ENCODE measurements around the gene RSAD2. TPM values are rescaled to one million over a fixed set of nuclear protein-coding genes. Genes with fewer than 3 reads are reported as not detected.

The RSAD2 gene
- total and polyA plus RNA-seq, 2 donors (not counting 1 experiment from before 2014, with no cell fraction given): 0.81 to 1.5 TPM

GRCh38 chr2:6880200-6880733, 2.7 kb downstream of the RSAD2 start:
- Histone ChIP-seq H3K4me3 (ENCODE audit: control extremely low read depth in 1 of 5, extremely low read depth in 1 of 5, insufficient read depth in 1 of 5, low read depth in 2 of 5, low read length in 4 of 5) (no peak overlapping the region), H3K79me2 (ENCODE audit: control insufficient read depth, insufficient read depth, low read length) (peaks cover 4% of the 10 kb centered on the region), H3K27me3 (replicated peaks in 1 of 4; ENCODE audit: control extremely low read depth in 1 of 4, control insufficient read depth in 3 of 4, insufficient read depth in 4 of 4, low read length in 3 of 4) (peaks cover 0 to 8% (median 3%) of the 10 kb centered on the region in 4 experiments), H3K9ac (ENCODE audit: low read length) (no peak overlapping the region), H3K36me3 (replicated peaks in 1 of 2; ENCODE audit: control extremely low read depth in 1 of 2, control insufficient read depth in 1 of 2, extremely low read depth in 1 of 2, insufficient read depth in 2 of 2, low read length in 1 of 2) (no peaks in the 10 kb centered on the region), H3K4me1 (ENCODE audit: control insufficient read depth in 2 of 2, insufficient read depth in 2 of 2, low read length in 2 of 2) (peaks cover 14 to 15% of the 10 kb centered on the region in 2 donors), H3K4me2 (replicated peaks; ENCODE audit: low read depth, low read length, poor library complexity, severe bottlenecking) (no peak overlapping the region), H4K20me1 (ENCODE audit: control insufficient read depth, insufficient read depth, low read length, poor library complexity, severe bottlenecking) (no peaks in the 10 kb centered on the region), H3K9me3 (ENCODE audit: control extremely low read depth in 1 of 3, control insufficient read depth in 2 of 3, insufficient read depth in 1 of 3, low read length in 2 of 3) (no peaks in the 10 kb centered on the region), H3K27ac (ENCODE audit: low read length in 2 of 2) (no peak overlapping the region), H2AFZ (ENCODE audit: insufficient read depth, low read depth, low read length, poor library complexity, severe bottlenecking) (no peak overlapping the region)
- TF ChIP-seq EZH2 (IDR thresholded peaks at IDR 0.05; ENCODE audit: borderline replicate concordance, insufficient read depth, low read depth, low read length, poor library complexity, severe bottlenecking): no peak
- TF ChIP-seq CTCF (IDR thresholded peaks at IDR 0.05): no peak
- H3K4me3 Mint-ChIP-seq: no peak overlapping the region
- peaks cover 15% of the 10 kb centered on the region for H3K27me3 Mint-ChIP-seq
- no peak overlapping the region for H3K27ac Mint-ChIP-seq
- ATAC-seq (ENCODE audit: low read depth) (no peak), DNase-seq (no peak)
- WGBS (ENCODE audit: insufficient coverage): 0% methylated on average over 1 of the region's 2 CpGs
- H3K4me1 Mint-ChIP-seq: peaks cover 23% of the 10 kb centered on the region
- H3K9me3 Mint-ChIP-seq (ENCODE audit: insufficient read depth): no peaks in the 10 kb centered on the region
- POLR2A ChIA-PET: no interaction called here
- CTCF ChIA-PET: no interaction called here
- intact Hi-C loops (cut with micrococcal nuclease): no loop called here

GRCh38 chr2:6881046-6881445, 3.5 kb downstream of the RSAD2 start:
- Histone ChIP-seq H3K36me3 (replicated peaks in 1 of 2; ENCODE audit: control extremely low read depth in 1 of 2, control insufficient read depth in 1 of 2, extremely low read depth in 1 of 2, insufficient read depth in 2 of 2, low read length in 1 of 2) (no peaks in the 10 kb centered on the region), H4K20me1 (ENCODE audit: control insufficient read depth, insufficient read depth, low read length, poor library complexity, severe bottlenecking) (no peaks in the 10 kb centered on the region), H3K4me3 (ENCODE audit: control extremely low read depth in 1 of 5, extremely low read depth in 1 of 5, insufficient read depth in 1 of 5, low read depth in 2 of 5, low read length in 4 of 5) (no peak overlapping the region), H3K27me3 (replicated peaks in 1 of 4; ENCODE audit: control extremely low read depth in 1 of 4, control insufficient read depth in 3 of 4, insufficient read depth in 4 of 4, low read length in 3 of 4) (peaks cover 0 to 8% (median 3%) of the 10 kb centered on the region in 4 experiments), H2AFZ (ENCODE audit: insufficient read depth, low read depth, low read length, poor library complexity, severe bottlenecking) (no peak overlapping the region), H3K27ac (ENCODE audit: low read length in 2 of 2) (no peak overlapping the region), H3K4me1 (ENCODE audit: control insufficient read depth in 2 of 2, insufficient read depth in 2 of 2, low read length in 2 of 2) (peaks cover 14 to 15% of the 10 kb centered on the region in 2 donors), H3K4me2 (replicated peaks; ENCODE audit: low read depth, low read length, poor library complexity, severe bottlenecking) (no peak overlapping the region), H3K9me3 (ENCODE audit: control extremely low read depth in 1 of 3, control insufficient read depth in 2 of 3, insufficient read depth in 1 of 3, low read length in 2 of 3) (no peaks in the 10 kb centered on the region), H3K9ac (ENCODE audit: low read length) (no peak overlapping the region), H3K79me2 (ENCODE audit: control insufficient read depth, insufficient read depth, low read length) (peaks cover 4% of the 10 kb centered on the region)
- Mint-ChIP-seq H3K9me3 (ENCODE audit: insufficient read depth) (no peaks in the 10 kb centered on the region), H3K27ac (no peak overlapping the region), H3K27me3 (peaks cover 15% of the 10 kb centered on the region), H3K4me3 (no peak overlapping the region), H3K4me1 (peaks cover 23% of the 10 kb centered on the region)
- POLR2A ChIA-PET: no interaction called here
- DNase-seq: no peak
- CTCF ChIA-PET: no interaction called here
- no peak for TF ChIP-seq CTCF (IDR thresholded peaks at IDR 0.05)
- TF ChIP-seq EZH2 (IDR thresholded peaks at IDR 0.05; ENCODE audit: borderline replicate concordance, insufficient read depth, low read depth, low read length, poor library complexity, severe bottlenecking): no peak
- no peak for ATAC-seq (ENCODE audit: low read depth)
- intact Hi-C loops (cut with micrococcal nuclease): no loop called here
- WGBS (ENCODE audit: insufficient coverage): no CpG with 5 or more reads among the region's 1 CpG
